ENCODE measurements around the gene DCAF10. TPM values are rescaled to one million over a fixed set of nuclear protein-coding genes. Genes with fewer than 3 reads are reported as not detected.

The DCAF10 gene
- total and polyA plus RNA-seq, 2 experiments from 2014 or later = 15.8 to 20.9 TPM

GRCh38 chr9:37916471-37917312 lies 116.1 kb downstream of the DCAF10 start:
- no peaks in the 10 kb centered on the region for H3K4me1 ChIP-seq (ENCODE audit: insufficient read depth)
- no peaks in the 10 kb centered on the region for H3K36me3 ChIP-seq (ENCODE audit: low read depth)
- no peak overlapping the region for H3K27ac ChIP-seq
- WGBS, 2 experiments (ENCODE audit: low coverage in 1 of 2, low lambda C conversion rate in 2 of 2, missing lambda C conversion rate in 2 of 2) = 95% methylated on average over 18 of the region's 18 CpGs
- no peaks in the 10 kb centered on the region for H3K9me2 ChIP-seq (ENCODE audit: insufficient read depth)
- H3K9ac ChIP-seq = no peak overlapping the region
- H3F3A ChIP-seq (ENCODE audit: insufficient read depth) = 0 out of 2 replicates have a peak, but pooled peaks cover 3% of the 10 kb centered on the region
- no peaks in the 10 kb centered on the region for H3K79me2 ChIP-seq (ENCODE audit: insufficient read depth)
- no peaks in the 10 kb centered on the region for H4K20me1 ChIP-seq (ENCODE audit: insufficient read depth)
- H3K4me2 ChIP-seq (ENCODE audit: unreplicated experiment) = no peak overlapping the region
- no peak for TF ChIP-seq EZH2phosphoT487 (IDR thresholded peaks at IDR 0.05; ENCODE audit: insufficient read depth, low read depth)
- TF ChIP-seq EZH2 (IDR thresholded peaks at IDR 0.05; ENCODE audit: insufficient read depth, poor library complexity, severe bottlenecking) = no peak
- H3K9me3 ChIP-seq (ENCODE audit: low read depth) = no peaks in the 10 kb centered on the region
- no peak for DNase-seq
- no peaks in the 10 kb centered on the region for H3K27me3 ChIP-seq (replicated peaks; ENCODE audit: insufficient read depth)
- in situ Hi-C loops (cut with MboI) = no loop called here
- no peak overlapping the region for H3K4me3 ChIP-seq
- H2AFZ ChIP-seq = no peak overlapping the region

Other genes with a start within 250 kb of the DCAF10 start
- 2.9 and 9.9 TPM in 2 replicates for gene FBXO10, start 224.4 kb upstream of the DCAF10 start, total RNA-seq (2014; rRNA removed; shearing (Covaris generic))
- 4.4 and 4.5 TPM in 2 replicates for gene FBXO10, start 224.4 kb upstream of the DCAF10 start, polyA plus RNA-seq (2016; fragmentation: Nextera tagmentation; extraction: Ambion mirVana)
- 122 and 130 TPM in 2 replicates for gene TOMM5, start 208.2 kb upstream of the DCAF10 start, total RNA-seq (2014; rRNA removed; shearing (Covaris generic))
- gene TOMM5, start 208.2 kb upstream of the DCAF10 start, polyA plus RNA-seq (2016; fragmentation: Nextera tagmentation; extraction: Ambion mirVana) = 282 and 288 TPM in 2 replicates
- gene FRMPD1, start 149.8 kb upstream of the DCAF10 start, total RNA-seq (2014; rRNA removed; shearing (Covaris generic)) = not detected in 2 replicates
- not detected in 2 replicates for gene FRMPD1, start 149.8 kb upstream of the DCAF10 start, polyA plus RNA-seq (2016; fragmentation: Nextera tagmentation; extraction: Ambion mirVana)
- gene TRMT10B, start 47.0 kb upstream of the DCAF10 start, total RNA-seq (2014; rRNA removed; shearing (Covaris generic)) = 1.5 and 2.8 TPM in 2 replicates
- 6.0 and 6.7 TPM in 2 replicates for gene TRMT10B, start 47.0 kb upstream of the DCAF10 start, polyA plus RNA-seq (2016; fragmentation: Nextera tagmentation; extraction: Ambion mirVana)
- 30.1 and 38.8 TPM in 2 replicates for gene EXOSC3, start 15.7 kb upstream of the DCAF10 start, total RNA-seq (2014; rRNA removed; shearing (Covaris generic))
- gene EXOSC3, start 15.7 kb upstream of the DCAF10 start, polyA plus RNA-seq (2016; fragmentation: Nextera tagmentation; extraction: Ambion mirVana) = 59.0 and 61.5 TPM in 2 replicates
- gene SLC25A51, start 103.3 kb downstream of the DCAF10 start, total RNA-seq (2014; rRNA removed; shearing (Covaris generic)) = 56.6 and 58.2 TPM in 2 replicates
- 16.0 and 17.7 TPM in 2 replicates for gene SLC25A51, start 103.3 kb downstream of the DCAF10 start, polyA plus RNA-seq (2016; fragmentation: Nextera tagmentation; extraction: Ambion mirVana)